ENCODE results near the gene TCEA2.

DNA sequence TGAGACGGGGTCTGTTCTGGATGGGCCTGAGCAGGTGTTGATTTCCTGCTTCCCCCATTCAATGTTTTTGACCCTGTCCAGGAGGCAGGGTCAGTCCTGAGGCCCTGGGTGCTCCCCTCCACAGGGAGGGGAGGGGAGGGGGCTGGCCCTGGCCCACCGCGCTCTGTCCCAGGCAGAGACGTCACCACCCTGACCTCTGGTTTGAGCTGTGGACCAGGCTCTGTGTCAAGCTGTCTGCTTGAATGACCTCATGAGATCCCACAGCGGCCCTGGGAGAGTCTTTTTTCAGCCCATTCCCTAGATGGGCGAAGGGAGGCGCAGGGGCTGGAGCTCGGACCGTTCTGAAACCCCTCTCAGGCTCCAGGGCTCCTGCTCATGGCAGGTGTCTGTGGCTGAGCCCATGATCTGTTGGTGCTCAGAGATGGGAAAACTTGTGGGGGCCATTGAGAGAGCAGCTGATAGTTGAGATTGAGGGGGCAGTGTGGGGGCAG lies 30.1 kb downstream of the TCEA2 start:
- TF ChIP-seq, protein P1, sequence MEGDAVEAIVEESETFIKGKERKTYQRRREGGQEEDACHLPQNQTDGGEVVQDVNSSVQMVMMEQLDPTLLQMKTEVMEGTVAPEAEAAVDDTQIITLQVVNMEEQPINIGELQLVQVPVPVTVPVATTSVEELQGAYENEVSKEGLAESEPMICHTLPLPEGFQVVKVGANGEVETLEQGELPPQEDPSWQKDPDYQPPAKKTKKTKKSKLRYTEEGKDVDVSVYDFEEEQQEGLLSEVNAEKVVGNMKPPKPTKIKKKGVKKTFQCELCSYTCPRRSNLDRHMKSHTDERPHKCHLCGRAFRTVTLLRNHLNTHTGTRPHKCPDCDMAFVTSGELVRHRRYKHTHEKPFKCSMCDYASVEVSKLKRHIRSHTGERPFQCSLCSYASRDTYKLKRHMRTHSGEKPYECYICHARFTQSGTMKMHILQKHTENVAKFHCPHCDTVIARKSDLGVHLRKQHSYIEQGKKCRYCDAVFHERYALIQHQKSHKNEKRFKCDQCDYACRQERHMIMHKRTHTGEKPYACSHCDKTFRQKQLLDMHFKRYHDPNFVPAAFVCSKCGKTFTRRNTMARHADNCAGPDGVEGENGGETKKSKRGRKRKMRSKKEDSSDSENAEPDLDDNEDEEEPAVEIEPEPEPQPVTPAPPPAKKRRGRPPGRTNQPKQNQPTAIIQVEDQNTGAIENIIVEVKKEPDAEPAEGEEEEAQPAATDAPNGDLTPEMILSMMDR (IDR thresholded peaks at IDR 0.05; ENCODE audit: poor library complexity, severe bottlenecking) = no peak
- TF ChIP-seq EZH2 (IDR thresholded peaks at IDR 0.05; ENCODE audit: borderline replicate concordance, insufficient read depth, low read length, poor library complexity, severe bottlenecking) = no peak
- TF ChIP-seq TAF1 (IDR thresholded peaks at IDR 0.05; ENCODE audit: low read depth) = no peak
- TF ChIP-seq EP300 (conservative IDR thresholded peaks at IDR 0.05; ENCODE audit: poor library complexity, severe bottlenecking) = no peak
